GM21381 (cell line): ENCODE data around the gene TPRG1L.

ENCODE experiments used
- ATAC-seq: cut with Tn5 transposase; IDR thresholded peaks from one replicate; pipeline ENCODE4 v1.9.1; 2021; ENCODE audit warnings: mild to moderate bottlenecking, moderate library complexity; ENCODE audit not compliant: unreplicated experiment

Gene TPRG1L

GRCh38 chr1:3659093-3659492 is 34.3 kb downstream of the TPRG1L start:
- no peak for ATAC-seq

GRCh38 chr1:3660704-3661103 is 35.9 kb downstream of the TPRG1L start:
- no peak for ATAC-seq

GRCh38 chr1:3661631-3662030 is 36.8 kb downstream of the TPRG1L start:
- ATAC-seq, result no peak

- no peak for ATAC-seq
These were observed 37.4 kb downstream of the TPRG1L start for GRCh38 chr1:3662080-3662671.

- ATAC-seq, result no peak
These were observed 39.3 kb downstream of the TPRG1L start for GRCh38 chr1:3663999-3664699.

GRCh38 chr1:3664700-3665375 is 40.0 kb downstream of the TPRG1L start:
- ATAC-seq, result no peak

GRCh38 chr1:3668148-3668547 is 43.3 kb downstream of the TPRG1L start:
- no peak for ATAC-seq

- ATAC-seq, result no peak
These were observed 43.9 kb downstream of the TPRG1L start for GRCh38 chr1:3668585-3669300.

GRCh38 chr1:3669421-3669821 is 44.6 kb downstream of the TPRG1L start:
- no peak for ATAC-seq

- no peak for ATAC-seq
These were observed 45.2 kb downstream of the TPRG1L start for GRCh38 chr1:3669971-3670431.

GRCh38 chr1:3670823-3671265 is 46.0 kb downstream of the TPRG1L start:
- no peak for ATAC-seq

GRCh38 chr1:3671371-3672180 is 46.8 kb downstream of the TPRG1L start:
- no peak for ATAC-seq

GRCh38 chr1:3672231-3672970 is 47.6 kb downstream of the TPRG1L start:
- no peak for ATAC-seq

GRCh38 chr1:3672971-3673361 is 48.2 kb downstream of the TPRG1L start:
- ATAC-seq, result no peak

GRCh38 chr1:3673381-3674099 is 48.7 kb downstream of the TPRG1L start:
- ATAC-seq, result no peak

GRCh38 chr1:3674100-3675094 is 49.6 kb downstream of the TPRG1L start:
- ATAC-seq, result no peak

GRCh38 chr1:3675436-3675835 is 50.6 kb downstream of the TPRG1L start:
- ATAC-seq, result no peak
